IMR-90 (cell line): ENCODE measurements around the gene PRKCA. TPM values are rescaled to one million over a fixed set of nuclear protein-coding genes. Genes with fewer than 3 reads are reported as not detected.

Experiments used
- ATAC-seq: fragments of 200-7000 bp; cut with Tn5 transposase; 2 replicates; pipeline ENCODE4 v1.9.1; 2020; ENCODE audit warnings: low read depth, mild to moderate bottlenecking, moderate library complexity
- BruUV-seq: library from RNA; stranded (reverse); fragments of 400-500 nt; replicated peaks from 2 replicates; lab custom pipeline; 2021; lab: Mats Ljungman, UMichigan
- CTCF ChIA-PET: fragments of 300-600 bp; formaldehyde crosslinking; extraction: SDS; loops from one replicate; lab custom pipeline; 2021; ENCODE audit warnings: antibody characterized with exemption; lab: Yijun Ruan, JAX
- POLR2A ChIA-PET: fragments of 300-600 bp; sonication (Branson Sonifier 250); formaldehyde crosslinking; loops from one replicate; lab custom pipeline; 2022; ENCODE audit warnings: antibody characterized with exemption; ENCODE audit not compliant: unreplicated experiment; lab: Charles Lee
- DNase-seq: peaks from one replicate; pipeline ENCODE4 v3.0.0; 2013
- H2AFZ ChIP-seq: replicated peaks from 2 replicates; pipeline ENCODE3; 2013; ENCODE audit warnings: low read length, mild to moderate bottlenecking; ENCODE audit not compliant: poor library complexity
- H2AK5ac ChIP-seq: 2 replicates; pipeline ENCODE4 v1.6.1; 2013; ENCODE audit warnings: low read depth, low read length, inconsistent platforms
- H2AK9ac ChIP-seq: replicated peaks from 2 replicates; pipeline ENCODE3; 2013; ENCODE audit warnings: mild to moderate bottlenecking, low read depth, low read length, moderate library complexity; ENCODE audit not compliant: poor library complexity
- H2BK120ac ChIP-seq: 2 replicates; pipeline ENCODE4 v1.6.1; 2013; ENCODE audit warnings: low read depth, low read length, inconsistent platforms
- H2BK15ac ChIP-seq: 3 replicates; pipeline ENCODE4 v1.6.1; 2013; ENCODE audit warnings: low read depth, low read length, inconsistent platforms
- H2BK20ac ChIP-seq: 2 replicates; pipeline ENCODE4 v1.6.1; 2013; ENCODE audit warnings: low read depth, mild to moderate bottlenecking, inconsistent platforms, low read length, moderate library complexity
- H2BK5ac ChIP-seq: 2 replicates; pipeline ENCODE4 v1.6.1; 2013; ENCODE audit warnings: mild to moderate bottlenecking, low read depth, low read length, inconsistent platforms; ENCODE audit not compliant: poor library complexity, severe bottlenecking
- H3K14ac ChIP-seq: replicated peaks from 2 replicates; pipeline ENCODE4 v1.6.1; 2013; ENCODE audit warnings: low read depth, low read length, inconsistent platforms
- H3K18ac ChIP-seq: 2 replicates; pipeline ENCODE4 v1.6.1; 2013; ENCODE audit warnings: low read depth, low read length, control low read depth
- H3K23ac ChIP-seq: 2 replicates; pipeline ENCODE4 v1.6.1; 2013; ENCODE audit warnings: low read depth, low read length, inconsistent platforms
- H3K27ac ChIP-seq: 2 replicates; pipeline ENCODE4 v1.5.1; 2013; ENCODE audit warnings: mild to moderate bottlenecking, control low read depth, low read length; ENCODE audit not compliant: insufficient read depth
- H3K27me3 ChIP-seq: 2 replicates; pipeline ENCODE4 v1.6.1; 2013; ENCODE audit warnings: low read length; ENCODE audit not compliant: control insufficient read depth, insufficient read depth
- H3K36me3 ChIP-seq: 2 replicates; pipeline ENCODE4 v1.6.1; 2013; ENCODE audit warnings: low read length, mixed read lengths; ENCODE audit not compliant: control insufficient read depth, insufficient read depth
- H3K4ac ChIP-seq: 2 replicates; pipeline ENCODE4 v1.6.1; 2013; ENCODE audit warnings: low read depth, low read length, inconsistent platforms
- H3K4me1 ChIP-seq: 2 replicates; pipeline ENCODE4 v1.6.1; 2013; ENCODE audit warnings: low read length, mixed read lengths; ENCODE audit not compliant: control insufficient read depth, insufficient read depth
- H3K4me2 ChIP-seq: 2 replicates; pipeline ENCODE4 v1.6.1; 2013; ENCODE audit warnings: low read depth, mild to moderate bottlenecking, control low read depth, low read length, moderate library complexity
- H3K4me3 ChIP-seq: 2 replicates; pipeline ENCODE4 v1.5.1; 2013; ENCODE audit warnings: low read depth, mild to moderate bottlenecking, control low read depth, low read length, moderate library complexity; ENCODE audit not compliant: insufficient read depth
- H3K56ac ChIP-seq: 2 replicates; pipeline ENCODE4 v1.6.1; 2013; ENCODE audit warnings: low read length, inconsistent platforms; ENCODE audit not compliant: insufficient read depth; ENCODE audit errors: extremely low read depth
- H3K79me1 ChIP-seq, 2 experiments: 2 replicates each; pipeline ENCODE4 v1.6.1; 2013; ENCODE audit warnings: low read length in 2 of 2, inconsistent platforms in 1 of 2, low read depth in 1 of 2
- H3K9ac ChIP-seq: 2 replicates; pipeline ENCODE4 v1.6.1; 2013; ENCODE audit warnings: low read depth, low read length, control low read depth
- H3K9me1 ChIP-seq: 2 replicates; pipeline ENCODE4 v1.6.1; 2013; ENCODE audit warnings: low read length, inconsistent platforms; ENCODE audit not compliant: insufficient read depth
- H3K9me3 ChIP-seq: 2 replicates; pipeline ENCODE4 v1.6.1; 2013; ENCODE audit warnings: low read length; ENCODE audit not compliant: control insufficient read depth, insufficient read depth
- H4K20me1 ChIP-seq: 2 replicates; pipeline ENCODE4 v1.6.1; 2013; ENCODE audit warnings: low read length, inconsistent platforms; ENCODE audit not compliant: insufficient read depth
- H4K5ac ChIP-seq: 2 replicates; pipeline ENCODE4 v1.6.1; 2013; ENCODE audit warnings: mild to moderate bottlenecking, low read depth, low read length, control low read depth
- H4K8ac ChIP-seq, 2 experiments: 2 replicates each; pipeline ENCODE4 v1.6.1; 2013; ENCODE audit warnings: low read depth in 2 of 2, low read length in 2 of 2, control low read depth in 1 of 2, inconsistent platforms in 1 of 2
- H4K91ac ChIP-seq: 2 replicates; pipeline ENCODE4 v1.6.1; 2013; ENCODE audit warnings: low read depth, low read length, inconsistent platforms; ENCODE audit not compliant: insufficient read depth
- CHD1 ChIP-seq: IDR thresholded peaks from 2 replicates; pipeline ENCODE4 v1.6.1; 2012; ENCODE audit warnings: low read depth, low read length, improper control_type of control experiment
- MAZ ChIP-seq: IDR thresholded peaks from 2 replicates; pipeline ENCODE4 v1.6.1; 2012; ENCODE audit warnings: low read depth, mild to moderate bottlenecking, low read length, improper control_type of control experiment, moderate library complexity, borderline replicate concordance
- NFE2L2 ChIP-seq: fragments of 150-350 bp; IDR thresholded peaks from 2 replicates; pipeline ENCODE4 v1.6.1; 2016; ENCODE audit warnings: low read depth, mild to moderate bottlenecking, low read length
- whole genome bisulfite sequencing, 2 experiments: methylation state at CpG; one replicate each; pipeline versions ENCODE4 v1.1.5 to v1.1.7; 2013; ENCODE audit warnings: missing lambda C conversion rate in 2 of 2; ENCODE audit not compliant: insufficient read length in 1 of 2; ENCODE audit errors: extremely low coverage in 2 of 2; 5-methylcytosine and 5-hydroxymethylcytosine counted together
- dilution Hi-C: fragments of 300-500 bp; cut with HindIII; formaldehyde crosslinking; loops from one replicate; pipeline ENCODE4 v1.14.3; 2018; ENCODE audit warnings: low sequenced_read_pairs; ENCODE audit not compliant: unreplicated experiment
- in situ Hi-C: fragments of 300-500 bp; cut with MboI; formaldehyde crosslinking; loops from 3 replicates; pipeline ENCODE4 v1.14.3; 2019; ENCODE audit warnings: low sequenced_read_pairs, inconsistent platforms, mixed read lengths
- intact Hi-C: fragments of 100-400 bp; cut with micrococcal nuclease; formaldehyde crosslinking; loops from 2 replicates; pipeline ENCODE4 v1.10.0; 2022
- polyA plus RNA-seq, 3 experiments: library from polyadenylated mRNA; depleted of rRNA; stranded (reverse); fragments of >200 nt; gene quantifications; 2 replicates each; pipeline ENCODE4 v1.2.3, GENCODE V29; 2012; ENCODE audit warnings: low replicate concordance in 1 of 3
- total RNA-seq: library from RNA; depleted of rRNA; stranded (reverse); fragments of >200 nt; gene quantifications from 2 replicates; pipeline ENCODE4 v1.2.3, GENCODE V29; 2012

Gene PRKCA
- total and polyA plus RNA-seq, 2 of the 4 experiments (the other 2 are of a cell fraction): 31.0 to 46.0 TPM

- DNase-seq (no peak), ATAC-seq (no peak)
- no peak overlapping the region for H2BK5ac ChIP-seq
- no peak overlapping the region for H2AK9ac ChIP-seq
- peaks cover 20% of the 10 kb centered on the region for H3K9me1 ChIP-seq
- H4K20me1 ChIP-seq: peaks cover 27% of the 10 kb centered on the region; the same call in 1 of the 2 replicates
- in situ Hi-C loops (no loop called here), intact Hi-C loops (no loop called here), dilution Hi-C loops (no loop called here)
- H2AFZ ChIP-seq: no peak overlapping the region
- H3K79me1 ChIP-seq: peaks cover 41 to 72% of the 10 kb centered on the region in 2 experiments
- no peak overlapping the region for H3K56ac ChIP-seq
- H2AK5ac ChIP-seq: no peak overlapping the region
- H3K9me3 ChIP-seq: no peaks in the 10 kb centered on the region
- no peak overlapping the region for H3K18ac ChIP-seq
- no peak overlapping the region for H4K8ac ChIP-seq
- no peak overlapping the region for H3K4me2 ChIP-seq
- no peak overlapping the region for H4K5ac ChIP-seq
- H3K9ac ChIP-seq: no peak overlapping the region
- ChIA-PET CTCF (no interaction called here), POLR2A (no interaction called here)
- no TSS peak for BruUV-seq
- H4K91ac ChIP-seq: no peak overlapping the region
- H3K27ac ChIP-seq: no peak overlapping the region
- TF ChIP-seq MAZ (no peak), CHD1 (no peak), NFE2L2 (no peak)
- H2BK20ac ChIP-seq: no peak overlapping the region
- H3K4ac ChIP-seq: no peak overlapping the region
- no peaks in the 10 kb centered on the region for H3K27me3 ChIP-seq
- H2BK120ac ChIP-seq: no peak overlapping the region
- no peaks in the 10 kb centered on the region for H3K36me3 ChIP-seq
- peaks cover 3% of the 10 kb centered on the region; the same call in 1 of the 2 replicates for H3K4me1 ChIP-seq
- no peak overlapping the region for H3K4me3 ChIP-seq
- no peak overlapping the region for H3K23ac ChIP-seq
- H2BK15ac ChIP-seq: no peak overlapping the region
- H3K14ac ChIP-seq: no peak overlapping the region; the same call in 1 of the 2 replicates
- WGBS, 2 experiments: no CpG with 5 or more reads among the region's 6 CpGs
These were observed 109.1 kb downstream of the PRKCA start for GRCh38 chr17:66411520-66411919.
